GM12865 (cell line): ENCODE results near the gene NINJ1.

Experiments
- DNase-seq: peaks from one replicate; pipeline ENCODE4 v3.0.0; 2010; ENCODE audit warnings: low read depth
- H3K4me3 ChIP-seq: 2 replicates; pipeline ENCODE4 v1.5.1; 2011; ENCODE audit warnings: mild to moderate bottlenecking, low read depth, low read length, control low read depth
- CTCF ChIP-seq: IDR thresholded peaks from 2 replicates; pipeline ENCODE4 v1.5.1; 2011; ENCODE audit warnings: low read length, control low read depth, low read depth, inconsistent platforms; ENCODE audit not compliant: insufficient read depth; ENCODE audit errors: missing control alignments

The NINJ1 gene

GRCh38 chr9:93097511-93098201 lies 36.4 kb downstream of the NINJ1 start:
- H3K4me3 ChIP-seq: no peak overlapping the region
- TF ChIP-seq CTCF: no peak
- no peak for DNase-seq

GRCh38 chr9:93096811-93097382 lies 37.2 kb downstream of the NINJ1 start:
- no peak for TF ChIP-seq CTCF
- peak overlapping the region; percentile 74 for H3K4me3 ChIP-seq
- no peak for DNase-seq

GRCh38 chr9:93096131-93096802 lies 37.8 kb downstream of the NINJ1 start, which contains the start of gene CARD19:
Gene CARD19, plus strand, starts transcription at chr9:93096217. Its CDS starts 129 bp downstream, at chr9:93096346.
- H3K4me3 ChIP-seq: peak within 1 kb of the TSS; percentile 77
- TF ChIP-seq CTCF: no peak
- peak; percentile 50 for DNase-seq

GRCh38 chr9:93095205-93096130 lies 38.6 kb downstream of the NINJ1 start:
- peak overlapping the region; percentile 77 for H3K4me3 ChIP-seq
- no peak for TF ChIP-seq CTCF
- peak; percentile 99 for DNase-seq

GRCh38 chr9:93094658-93095204 lies 39.3 kb downstream of the NINJ1 start:
- no peak for TF ChIP-seq CTCF
- peak overlapping the region; percentile 77 for H3K4me3 ChIP-seq

More at GRCh38 chr9:93094658-93095204, 39.3 kb downstream of the NINJ1 start:
- DNase-seq: peak; percentile 82
